Muscle of leg (tissue), 11 donors: ENCODE measurements around the gene CCDC27. TPM values are rescaled to one million over a fixed set of nuclear protein-coding genes. Genes with fewer than 3 reads are reported as not detected.

ENCODE experiments used
- DNase-seq: peaks from one replicate; pipeline ENCODE4 v3.0.0; 2013
- H3K27ac ChIP-seq: one replicate; pipeline ENCODE4 v1.5.1; 2013; ENCODE audit warnings: mild to moderate bottlenecking, low read length, control low read depth
- H3K27me3 ChIP-seq: one replicate; pipeline ENCODE4 v1.6.1; 2013; ENCODE audit warnings: low read length; ENCODE audit not compliant: control insufficient read depth, insufficient read depth
- H3K36me3 ChIP-seq: one replicate; pipeline ENCODE4 v1.6.1; 2013; ENCODE audit warnings: low read length; ENCODE audit not compliant: control insufficient read depth, insufficient read depth
- H3K4me1 ChIP-seq: one replicate; pipeline ENCODE4 v1.6.1; 2013; ENCODE audit warnings: low read length; ENCODE audit not compliant: control insufficient read depth, insufficient read depth
- H3K4me3 ChIP-seq: one replicate; pipeline ENCODE4 v1.5.1; 2013; ENCODE audit warnings: low read length, control low read depth
- H3K9me3 ChIP-seq: replicated peaks from 2 replicates; pipeline ENCODE4 v1.6.1; 2013; ENCODE audit warnings: low read depth, low read length; ENCODE audit not compliant: control insufficient read depth
- WGBS: methylation state at CpG from one replicate; pipeline ENCODE4 v1.1.5; 2013; ENCODE audit warnings: missing lambda C conversion rate; ENCODE audit not compliant: insufficient coverage; 5-methylcytosine and 5-hydroxymethylcytosine counted together
- polyA plus RNA-seq, 8 donors: library from polyadenylated mRNA; unstranded; fragments of 120-200 nt; gene quantifications; one replicate each; pipeline versions ENCODE4 v1.2.1 to v1.2.3, GENCODE V29; 2013; ENCODE audit warnings: inconsistent platforms in 1 of 8, low replicate concordance in 1 of 8; ENCODE audit not compliant: insufficient read length in 8 of 8, insufficient read depth in 1 of 8
- total RNA-seq: library from RNA; stranded (reverse); fragments of 120-200 nt; gene quantifications from one replicate; pipeline ENCODE4 v1.2.4, GENCODE V29; 2013

Gene CCDC27
- total and polyA plus RNA-seq, 9 donors, result 0.07 to 0.18 (median 0.10) TPM; not detected in 1

DNA sequence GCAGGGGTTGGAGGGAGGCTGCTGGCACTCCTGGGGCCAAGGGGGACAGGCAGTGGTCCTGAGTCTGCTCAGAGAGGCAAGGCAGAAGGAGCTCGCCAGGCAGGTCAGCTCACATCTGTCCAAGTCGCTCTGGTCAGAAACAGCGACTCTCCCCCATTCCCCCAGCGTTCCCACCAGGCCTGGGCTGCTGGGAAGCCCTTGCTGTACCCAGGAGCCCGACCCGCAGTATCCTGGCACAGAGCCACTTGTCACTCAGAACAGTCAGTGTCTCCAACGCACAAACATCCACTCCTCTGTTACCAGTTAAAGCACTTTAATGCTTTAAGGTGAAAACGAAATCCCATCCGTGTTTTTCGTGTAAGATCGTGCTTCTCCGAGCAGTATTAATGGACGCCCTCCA lies 16.6 kb upstream of the CCDC27 start:
- no peak for DNase-seq
- H3K27ac ChIP-seq, result peak overlapping the region; percentile 70
- H3K9me3 ChIP-seq, result no peaks in the 10 kb centered on the region
- peaks cover 46% of the 10 kb centered on the region for H3K36me3 ChIP-seq
- 81% methylated on average over 11 of the region's 13 CpGs for WGBS
- peaks cover 67% of the 10 kb centered on the region for H3K4me1 ChIP-seq
- no peak overlapping the region for H3K4me3 ChIP-seq
- peaks cover 11% of the 10 kb centered on the region for H3K27me3 ChIP-seq

DNA sequence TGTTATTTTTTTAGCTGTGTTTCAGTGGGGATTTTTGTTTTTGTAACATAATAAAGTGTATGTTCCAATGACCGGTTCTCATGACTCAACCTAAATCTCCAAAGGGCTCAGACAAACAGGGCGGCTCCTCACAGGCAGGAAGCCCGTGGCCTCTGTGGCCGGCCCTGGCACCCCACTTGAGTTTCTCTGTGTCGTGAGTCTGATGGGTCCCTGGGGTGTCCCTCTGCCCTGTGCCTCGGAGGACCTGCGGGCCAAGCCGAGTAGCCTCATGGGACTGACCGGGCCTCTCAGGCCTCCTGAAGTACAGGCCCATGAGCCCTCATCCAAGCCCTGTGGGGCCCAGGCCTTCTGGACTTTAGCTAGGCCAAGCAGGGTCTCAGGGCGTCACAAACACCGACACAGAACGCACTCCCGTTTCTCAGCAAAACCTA lies 16.1 kb upstream of the CCDC27 start:
- H3K4me1 ChIP-seq, result peaks cover 67% of the 10 kb centered on the region
- H3K4me3 ChIP-seq, result no peak overlapping the region
- 84% methylated on average over 13 of the region's 13 CpGs for WGBS
- no peaks in the 10 kb centered on the region for H3K9me3 ChIP-seq
- DNase-seq, result no peak
- H3K27ac ChIP-seq, result peak overlapping the region; percentile 70
- peaks cover 48% of the 10 kb centered on the region for H3K36me3 ChIP-seq
- H3K27me3 ChIP-seq, result peaks cover 11% of the 10 kb centered on the region

DNA sequence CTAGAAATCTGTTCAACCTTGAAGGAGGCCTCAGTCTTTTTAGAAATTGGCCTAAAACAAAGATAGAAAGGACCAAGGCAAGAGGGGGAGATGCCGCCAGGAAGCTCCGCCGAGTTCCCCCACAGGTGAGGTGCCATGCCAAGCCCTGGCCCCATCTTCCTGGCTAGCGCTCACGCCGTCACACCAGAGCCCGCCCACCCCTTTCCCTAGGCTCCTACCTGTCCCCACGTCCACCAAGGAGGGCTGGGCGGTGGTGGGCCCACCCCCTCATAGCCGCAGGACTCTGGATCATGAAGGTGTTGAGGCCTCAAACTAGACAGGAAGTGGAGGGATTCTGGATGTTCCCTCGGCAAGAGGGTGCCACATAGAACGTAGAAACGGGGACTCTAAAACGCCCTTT lies 15.5 kb upstream of the CCDC27 start:
- no peak for DNase-seq
- 83% methylated on average over 13 of the region's 14 CpGs for WGBS
- Histone ChIP-seq H3K4me3 (no peak overlapping the region), H3K36me3 (peaks cover 53% of the 10 kb centered on the region), H3K9me3 (no peaks in the 10 kb centered on the region), H3K4me1 (peaks cover 62% of the 10 kb centered on the region), H3K27me3 (peaks cover 7% of the 10 kb centered on the region), H3K27ac (peak overlapping the region; percentile 70)

DNA sequence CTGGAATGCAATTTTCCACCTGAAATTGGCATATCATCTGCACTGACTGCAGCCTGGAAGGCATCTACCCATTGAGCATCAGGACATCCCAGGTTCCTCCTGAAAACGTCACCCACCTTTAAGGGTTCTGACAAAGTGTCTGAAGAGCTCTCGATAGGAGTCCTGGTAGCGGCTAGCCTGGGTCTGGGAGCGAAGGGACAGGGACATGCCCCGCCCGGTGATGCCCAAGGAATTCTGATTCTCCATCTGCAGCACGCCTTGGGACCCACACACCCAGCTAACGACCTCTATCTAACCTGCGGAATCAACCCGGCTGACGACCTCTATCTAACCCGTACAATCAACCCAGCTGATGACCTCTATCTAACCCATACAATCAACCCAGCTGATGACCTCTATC lies 13.3 kb upstream of the CCDC27 start:
- no peak for DNase-seq
- Histone ChIP-seq H3K27ac (no peak overlapping the region), H3K4me3 (no peak overlapping the region), H3K27me3 (no peaks in the 10 kb centered on the region), H3K9me3 (no peaks in the 10 kb centered on the region), H3K4me1 (peaks cover 40% of the 10 kb centered on the region), H3K36me3 (peaks cover 69% of the 10 kb centered on the region)
- WGBS, result 95% methylated on average over 11 of the region's 12 CpGs

DNA sequence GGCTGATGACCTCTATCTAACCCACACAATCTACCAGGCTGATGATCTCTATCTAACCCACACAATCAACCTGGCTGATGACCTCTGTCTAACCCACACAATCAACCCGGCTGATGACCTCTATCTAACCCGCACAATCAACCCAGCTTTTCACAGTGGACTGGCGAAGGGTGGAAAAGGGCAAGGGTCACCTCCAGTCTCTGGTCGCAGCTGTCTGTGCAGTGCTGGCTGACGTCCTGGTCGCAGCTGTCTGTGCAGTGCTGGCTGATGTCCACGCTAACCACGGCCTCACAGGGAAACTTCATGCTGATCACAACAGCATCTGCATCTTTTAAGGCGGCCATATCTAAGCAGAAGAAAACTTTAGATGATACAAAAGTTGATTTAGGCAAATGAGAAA lies 12.2 kb upstream of the CCDC27 start:
- peaks cover 34% of the 10 kb centered on the region for H3K4me1 ChIP-seq
- H3K36me3 ChIP-seq, result peaks cover 58% of the 10 kb centered on the region
- no peaks in the 10 kb centered on the region for H3K9me3 ChIP-seq
- no peak overlapping the region for H3K27ac ChIP-seq
- WGBS, result 69% methylated on average over 5 of the region's 9 CpGs
- DNase-seq, result peak; percentile 60
- H3K4me3 ChIP-seq, result no peak overlapping the region
- H3K27me3 ChIP-seq, result no peaks in the 10 kb centered on the region

DNA sequence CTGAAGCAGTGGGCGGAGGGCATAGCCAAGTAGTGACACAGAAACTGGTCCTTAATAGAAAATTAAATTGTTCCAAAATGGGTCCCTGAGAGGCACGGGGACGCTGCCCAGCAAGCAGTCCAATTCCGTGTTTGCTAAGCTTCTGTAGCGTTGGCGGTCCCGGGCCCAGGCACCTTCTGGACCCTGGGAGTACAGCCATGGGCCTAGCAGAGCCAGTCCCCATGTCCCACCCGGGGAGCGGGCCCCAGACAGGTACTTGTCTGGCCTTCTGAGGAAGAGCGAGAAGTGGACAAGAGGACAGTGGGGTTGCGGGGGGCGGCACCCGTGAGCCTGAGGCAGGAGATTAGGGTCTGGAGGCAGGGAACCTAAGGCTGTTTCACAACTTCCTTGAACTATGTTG lies 11.5 kb upstream of the CCDC27 start:
- no peak overlapping the region for H3K27ac ChIP-seq
- peaks cover 34% of the 10 kb centered on the region for H3K4me1 ChIP-seq
- H3K9me3 ChIP-seq, result no peaks in the 10 kb centered on the region
- H3K4me3 ChIP-seq, result no peak overlapping the region
- WGBS, result 92% methylated on average over 9 of the region's 13 CpGs
- no peak for DNase-seq
- no peaks in the 10 kb centered on the region for H3K27me3 ChIP-seq
- peaks cover 57% of the 10 kb centered on the region for H3K36me3 ChIP-seq

DNA sequence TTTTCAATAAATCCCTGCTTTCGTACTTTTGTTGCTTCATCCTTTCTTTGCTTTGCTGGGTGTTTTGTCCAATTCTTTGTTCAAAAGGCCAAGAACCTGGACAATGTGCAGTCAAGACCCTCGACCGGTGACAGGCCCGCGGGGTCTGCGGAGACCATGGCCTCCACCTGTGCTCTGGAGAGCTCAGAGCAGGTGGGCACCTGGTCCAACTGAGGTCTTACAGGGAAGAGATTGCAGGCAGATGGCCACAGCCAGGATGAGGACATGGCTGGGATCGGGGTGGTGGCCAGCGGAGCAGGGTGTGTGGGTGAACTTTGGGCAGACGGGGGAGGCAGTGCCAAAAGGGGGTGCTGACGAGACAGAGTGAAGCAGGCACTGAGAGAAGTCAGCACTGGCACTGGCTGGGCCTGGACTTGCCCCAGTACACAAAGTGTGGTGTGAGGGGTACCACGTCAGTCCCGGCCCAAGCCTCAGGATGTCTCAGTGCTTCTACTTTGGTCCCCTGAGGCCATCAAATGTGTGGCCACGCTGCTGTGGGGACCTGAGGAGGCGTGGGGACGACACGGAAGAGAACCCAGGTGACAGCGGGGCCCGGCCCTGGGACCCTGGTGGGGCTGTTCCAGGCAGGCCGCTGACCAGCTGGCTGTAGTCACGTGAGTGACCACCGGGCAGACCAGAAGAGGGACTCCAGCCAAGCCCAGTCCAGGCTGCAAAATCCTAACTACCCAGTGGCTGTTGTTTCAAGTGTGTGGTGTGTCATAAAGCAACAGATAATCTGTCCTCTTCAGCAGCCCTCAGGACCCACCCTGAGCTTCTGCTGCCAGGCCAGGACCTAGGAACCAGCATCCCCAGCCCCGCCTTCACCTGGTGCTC lies 10.4 kb upstream of the CCDC27 start:
- Histone ChIP-seq H3K4me1 (peaks cover 34% of the 10 kb centered on the region), H3K27ac (no peak overlapping the region), H3K4me3 (no peak overlapping the region), H3K9me3 (no peaks in the 10 kb centered on the region), H3K27me3 (no peaks in the 10 kb centered on the region), H3K36me3 (peaks cover 49% of the 10 kb centered on the region)
- 86% methylated on average over 20 of the region's 22 CpGs for WGBS
- DNase-seq, result no peak

DNA sequence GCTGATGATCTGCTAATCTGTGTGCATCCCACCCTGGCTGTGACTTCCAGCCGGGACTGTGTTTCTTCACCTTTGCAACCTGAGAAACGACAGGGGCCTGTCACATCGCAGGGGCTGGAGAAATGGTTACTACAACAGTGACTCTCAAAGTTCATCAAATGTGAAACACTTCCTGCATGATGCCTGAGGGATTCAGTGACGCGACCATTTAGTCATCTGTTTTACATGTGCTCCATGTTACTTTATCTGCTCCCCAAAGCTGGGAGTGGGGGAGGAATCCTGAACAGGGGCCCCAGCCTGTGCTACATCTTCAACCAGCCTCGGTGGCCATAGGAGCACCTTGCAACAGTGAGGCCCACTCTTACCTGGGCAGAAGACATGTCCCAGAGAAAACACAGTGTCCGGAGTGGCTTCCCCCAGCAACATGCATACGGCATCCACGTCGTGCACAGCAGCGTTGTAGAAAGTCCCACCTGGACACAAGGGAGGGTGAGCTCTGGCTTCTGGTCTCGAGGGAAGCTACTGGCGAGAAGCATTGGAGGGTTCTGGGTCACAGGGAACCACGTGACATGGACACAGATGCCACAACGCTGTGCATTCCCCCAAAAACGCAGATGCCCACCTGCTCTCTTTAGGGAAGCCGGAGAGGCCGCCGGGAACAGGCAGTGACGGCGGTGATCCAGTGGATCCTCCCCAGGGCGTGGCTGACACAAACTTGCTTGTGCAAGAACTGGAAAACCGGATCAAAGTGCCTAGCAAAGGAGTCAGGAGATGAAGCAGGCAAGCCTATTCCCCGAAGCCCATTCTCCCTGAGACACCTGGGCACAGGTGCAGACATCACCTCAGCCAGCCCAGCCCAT lies 9.6 kb upstream of the CCDC27 start:
- Histone ChIP-seq H3K27ac (no peak overlapping the region), H3K4me3 (no peak overlapping the region), H3K9me3 (no peaks in the 10 kb centered on the region), H3K27me3 (no peaks in the 10 kb centered on the region), H3K4me1 (peaks cover 36% of the 10 kb centered on the region), H3K36me3 (peaks cover 46% of the 10 kb centered on the region)
- 84% methylated on average over 20 of the region's 24 CpGs for WGBS
- no peak for DNase-seq

DNA sequence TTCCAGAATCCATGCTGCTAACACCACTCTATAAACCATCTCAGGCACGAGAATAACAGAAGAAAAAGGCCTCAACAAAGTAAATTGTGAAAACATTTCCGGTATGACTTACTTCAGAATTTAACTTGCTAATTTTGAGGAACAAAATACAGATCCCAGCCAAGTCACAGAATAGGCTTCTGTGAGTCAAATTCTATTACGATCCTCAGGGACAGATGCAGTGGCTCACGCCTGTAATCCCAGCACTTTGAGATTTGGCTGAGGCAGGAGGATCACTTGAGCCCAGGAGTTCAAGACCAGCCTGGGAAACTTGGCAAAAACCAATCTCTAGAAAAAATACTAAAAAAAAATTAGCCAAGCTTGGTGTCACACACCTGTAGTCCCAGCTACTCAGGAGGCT lies 8.8 kb upstream of the CCDC27 start:
- Histone ChIP-seq H3K27me3 (no peaks in the 10 kb centered on the region), H3K4me1 (peaks cover 39% of the 10 kb centered on the region), H3K4me3 (no peak overlapping the region), H3K9me3 (no peaks in the 10 kb centered on the region), H3K27ac (no peak overlapping the region), H3K36me3 (peaks cover 40% of the 10 kb centered on the region)
- DNase-seq, result no peak
- WGBS, result 83% methylated on average over 1 of the region's 4 CpGs

DNA sequence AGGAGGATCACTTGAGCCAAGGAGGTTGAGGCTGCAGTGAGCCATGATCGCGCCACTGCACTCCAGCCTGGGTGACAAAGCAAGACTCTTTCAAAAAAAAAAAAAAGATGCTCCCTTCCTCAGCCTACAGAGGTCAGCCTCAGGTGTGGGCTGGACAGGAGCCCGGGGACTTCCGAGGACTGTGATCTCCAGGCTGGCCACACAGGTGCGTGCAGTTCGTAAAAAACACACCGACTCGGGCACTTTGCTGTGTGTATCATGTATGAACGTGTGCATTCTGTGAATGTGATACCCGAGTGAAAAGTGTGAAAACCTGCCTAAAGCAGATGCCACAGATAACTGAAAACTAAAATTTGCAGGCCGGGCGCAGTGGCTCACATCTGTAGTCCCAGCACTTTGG lies 8.4 kb upstream of the CCDC27 start:
- 93% methylated on average over 10 of the region's 12 CpGs for WGBS
- Histone ChIP-seq H3K27ac (no peak overlapping the region), H3K36me3 (peaks cover 36% of the 10 kb centered on the region), H3K27me3 (no peaks in the 10 kb centered on the region), H3K9me3 (no peaks in the 10 kb centered on the region), H3K4me3 (no peak overlapping the region), H3K4me1 (peaks cover 39% of the 10 kb centered on the region)
- DNase-seq, result no peak
